CD4-positive, alpha-beta T cell treated with Interleukin-4 for 4 hours (primary cell): ENCODE measurements around the gene PPP1R18.
"Not testable (repeated sequence)": the region's sequence is repeated elsewhere in the genome, so short reads cannot be mapped to it uniquely, and the experiment has no call there.

Experiments
- DNase-seq: peaks from one replicate; pipeline ENCODE4 v3.0.0-alpha.2; 2020

Gene PPP1R18

DNA sequence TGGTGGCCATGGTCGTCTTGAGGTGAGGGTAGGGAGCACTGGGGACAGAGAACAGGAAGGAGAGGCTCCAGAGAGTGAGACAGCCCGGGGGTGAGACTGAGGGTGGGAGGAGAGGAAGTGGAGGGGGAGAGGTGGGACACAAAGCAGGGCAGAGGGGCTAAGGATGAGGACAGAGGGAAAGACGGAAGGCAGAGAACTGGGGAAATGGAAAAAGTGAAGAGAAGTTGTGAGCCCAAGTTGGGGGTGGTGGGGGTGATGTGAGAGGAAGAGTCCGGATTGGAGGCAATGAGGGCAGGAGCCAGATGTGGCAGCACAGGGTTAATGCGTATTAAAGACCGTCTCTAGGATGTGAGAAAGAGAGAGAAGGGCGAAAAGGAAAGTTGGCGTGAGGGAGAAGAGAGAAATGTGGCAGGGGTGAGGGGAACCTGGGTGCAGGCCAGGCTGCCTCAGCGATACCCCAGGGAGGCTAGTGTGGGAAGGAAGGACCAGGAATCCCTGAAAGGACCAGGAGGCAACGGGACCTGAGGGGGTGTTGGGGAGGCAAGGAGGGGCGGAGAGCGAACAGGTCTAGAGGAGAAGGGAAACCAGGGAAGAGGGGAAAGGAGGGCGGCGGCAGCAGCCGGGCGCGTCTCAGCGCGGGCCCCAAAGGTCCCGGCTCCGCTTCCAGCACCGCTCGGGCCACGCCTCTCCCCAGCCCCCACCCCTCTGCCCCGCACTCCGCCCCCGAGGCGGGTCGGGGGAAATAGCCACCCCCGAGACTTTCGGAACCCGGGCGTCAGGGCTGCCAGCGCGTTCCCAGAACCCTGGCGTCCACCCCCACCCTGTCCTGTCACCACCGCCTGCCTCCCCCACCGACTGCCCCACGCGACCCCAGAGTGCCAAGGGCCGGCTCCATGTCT lies at the start of gene PPP1R18:
TSS of gene PPP1R18 (minus strand) at position 637 of the 899 bp plus-strand sequence. CDS start at position 10, 627 bp downstream.
- peak; percentile 74 for DNase-seq

DNA sequence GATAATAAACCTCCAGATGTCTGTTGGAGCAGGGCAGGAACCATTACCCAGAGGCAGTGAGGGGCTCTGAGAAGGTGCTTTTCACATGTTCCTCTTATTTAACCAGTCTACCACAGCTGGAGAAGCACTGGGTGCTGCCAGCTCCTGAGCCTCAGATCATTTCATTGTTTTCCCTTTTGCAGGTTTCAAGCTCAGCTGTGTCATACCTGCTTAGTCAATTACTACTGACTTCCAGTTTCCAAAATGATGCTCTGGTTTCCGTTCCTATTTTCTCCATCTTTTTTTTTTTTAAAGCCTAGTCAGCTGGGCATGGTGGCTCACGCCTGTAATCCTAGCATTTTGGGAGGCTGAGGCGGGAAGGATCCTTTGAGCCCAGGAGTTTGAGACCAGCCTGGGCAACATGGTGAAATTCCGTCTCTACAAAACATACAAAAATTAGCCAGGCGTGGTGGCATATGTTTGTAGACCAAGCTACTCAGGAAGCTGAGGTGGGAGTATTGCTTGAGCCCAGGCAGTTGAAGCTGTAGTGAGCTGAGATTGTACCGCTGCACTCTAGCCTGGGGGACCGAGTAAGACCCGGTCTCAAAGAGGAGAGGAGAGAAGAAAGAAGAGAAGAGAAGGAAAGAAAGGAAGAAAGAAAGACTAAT lies 49.3 kb upstream of the PPP1R18 start:
- no peak for DNase-seq

GRCh38 chr6:30732237-30732943 lies 45.9 kb upstream of the PPP1R18 start:
- DNase-seq: no peak

DNA sequence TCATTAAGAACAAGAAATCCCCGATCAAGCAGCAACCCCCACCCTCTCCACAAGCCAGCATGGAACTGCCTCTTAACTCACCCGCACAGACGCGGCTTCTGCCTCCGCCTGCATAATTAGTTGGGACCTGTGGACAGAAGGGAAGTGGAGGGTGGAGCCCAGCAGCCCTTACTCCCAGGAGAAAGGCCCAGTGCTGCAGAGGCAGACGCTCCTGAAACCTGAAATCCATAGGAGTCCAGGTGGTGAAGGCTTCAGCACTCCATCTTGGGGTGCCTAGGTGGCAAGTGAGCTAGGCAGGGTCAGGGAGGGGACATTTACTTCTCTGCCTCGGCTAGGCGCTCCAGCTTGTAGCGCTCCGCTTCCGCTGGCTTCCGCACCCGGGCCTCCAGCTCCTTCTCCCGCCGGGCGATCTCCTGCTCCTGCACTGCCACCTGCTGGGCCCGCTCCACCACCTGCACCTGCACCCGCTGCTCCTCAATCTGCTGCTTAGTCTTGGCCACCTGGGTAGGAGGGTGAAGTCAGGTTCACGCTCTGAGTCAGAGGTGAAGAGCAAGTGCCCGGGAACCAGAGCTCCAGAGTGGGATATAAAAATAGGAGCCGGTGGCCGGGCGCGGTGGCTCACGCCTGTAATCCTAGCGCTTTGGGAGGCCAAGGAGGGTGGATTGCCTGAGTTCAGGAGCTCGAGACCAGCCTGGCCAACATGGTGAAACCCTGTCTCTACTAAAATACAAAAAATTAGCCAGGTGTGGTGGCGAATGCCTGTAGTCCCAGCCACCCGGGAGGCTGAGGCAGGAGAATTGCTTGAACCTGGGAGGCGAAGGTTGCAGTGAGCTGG lies 44.4 kb upstream of the PPP1R18 start:
- DNase-seq: peak; percentile 84

DNA sequence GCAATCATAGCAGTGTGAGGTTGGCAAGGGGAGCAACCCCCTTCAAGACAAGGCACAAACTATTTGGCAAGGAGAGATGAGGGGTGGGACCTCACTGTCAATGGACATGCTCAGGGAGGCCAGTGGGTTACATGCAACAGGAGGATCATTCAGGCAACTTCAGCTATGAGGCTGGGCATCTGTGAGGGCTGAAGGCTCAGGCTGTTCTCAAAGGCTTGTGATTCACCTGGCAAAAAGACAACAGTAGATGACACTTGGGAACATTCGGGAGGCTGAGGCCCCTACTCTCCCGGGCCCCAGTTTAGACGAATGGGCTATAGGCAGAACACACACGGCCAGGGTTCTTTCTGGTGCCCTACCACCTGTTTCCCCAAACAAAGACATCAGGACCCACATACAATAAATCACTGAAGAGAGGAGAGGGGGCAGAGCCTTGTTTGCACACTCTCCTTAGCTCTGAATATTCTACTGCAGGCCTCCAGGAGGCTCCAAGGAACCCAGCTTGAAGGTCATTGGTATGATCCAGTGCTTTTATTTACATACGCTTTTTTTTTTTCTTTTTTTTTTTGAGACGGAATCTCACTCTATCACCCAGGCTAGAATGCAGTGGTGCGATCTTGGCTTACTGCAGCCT lies 41.6 kb upstream of the PPP1R18 start:
- DNase-seq: no peak

- no peak for DNase-seq
Measured at GRCh38 chr6:30726506-30727413, 40.3 kb upstream of the PPP1R18 start.

- DNase-seq: no peak
Measured at GRCh38 chr6:30725713-30726505, 39.5 kb upstream of the PPP1R18 start.

- no peak for DNase-seq
Measured at GRCh38 chr6:30724906-30725667, 38.6 kb upstream of the PPP1R18 start.

- DNase-seq: not testable (repeated sequence)
Measured at GRCh38 chr6:30723843-30724741, 37.6 kb upstream of the PPP1R18 start.

DNA sequence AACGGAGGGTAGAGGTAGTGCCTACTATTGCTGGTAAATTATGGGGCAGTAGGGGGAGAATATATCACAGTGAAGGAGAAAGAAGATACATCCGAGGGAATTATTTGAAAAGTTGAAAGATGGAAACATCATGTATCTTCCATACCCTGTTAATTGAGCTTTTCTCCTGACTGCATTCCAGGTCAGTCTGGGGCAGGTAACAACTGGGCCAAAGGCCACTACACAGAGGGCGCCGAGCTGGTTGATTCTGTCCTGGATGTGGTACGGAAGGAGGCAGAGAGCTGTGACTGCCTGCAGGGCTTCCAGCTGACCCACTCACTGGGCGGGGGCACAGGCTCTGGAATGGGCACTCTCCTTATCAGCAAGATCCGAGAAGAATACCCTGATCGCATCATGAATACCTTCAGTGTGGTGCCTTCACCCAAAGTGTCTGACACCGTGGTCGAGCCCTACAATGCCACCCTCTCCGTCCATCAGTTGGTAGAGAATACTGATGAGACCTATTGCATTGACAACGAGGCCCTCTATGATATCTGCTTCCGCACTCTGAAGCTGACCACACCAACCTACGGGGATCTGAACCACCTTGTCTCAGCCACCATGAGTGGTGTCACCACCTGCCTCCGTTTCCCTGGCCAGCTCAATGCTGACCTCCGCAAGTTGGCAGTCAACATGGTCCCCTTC lies 36.9 kb upstream of the PPP1R18 start:
- not testable (repeated sequence) for DNase-seq

DNA sequence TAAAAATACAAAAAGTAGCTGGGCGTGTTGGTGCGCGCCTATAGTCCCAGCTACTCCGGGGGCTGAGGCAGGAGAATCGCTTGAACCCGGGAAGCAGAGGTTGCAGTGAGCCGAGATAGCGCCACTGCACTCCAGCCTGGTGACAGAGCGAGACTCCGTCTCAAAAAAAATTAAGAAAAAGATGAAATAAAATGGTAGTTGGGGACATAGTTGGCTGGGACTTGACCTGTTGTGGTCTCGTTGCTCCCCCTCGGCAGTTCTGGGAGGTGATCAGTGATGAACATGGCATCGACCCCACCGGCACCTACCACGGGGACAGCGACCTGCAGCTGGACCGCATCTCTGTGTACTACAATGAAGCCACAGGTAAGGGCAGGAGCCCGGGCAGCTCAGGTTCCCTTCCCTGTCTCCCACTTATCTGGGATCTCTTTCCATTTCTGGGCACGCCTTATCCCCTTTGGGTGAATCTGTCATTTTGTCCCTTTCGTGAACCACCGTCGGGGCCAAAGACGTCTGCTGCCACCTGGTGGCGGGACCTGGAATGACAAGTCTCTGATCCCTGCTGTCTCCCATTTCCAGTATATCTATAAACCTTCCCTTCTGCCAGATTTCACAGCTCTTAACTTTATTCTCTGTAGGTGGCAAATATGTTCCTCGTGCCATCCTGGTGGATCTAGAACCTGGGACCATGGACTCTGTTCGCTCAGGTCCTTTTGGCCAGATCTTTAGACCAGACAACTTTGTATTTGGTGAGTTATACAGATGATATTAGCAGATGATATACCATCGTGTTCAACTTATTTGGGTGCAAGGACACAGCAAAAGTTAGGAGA lies 36.1 kb upstream of the PPP1R18 start:
- DNase-seq: peak; percentile 77

- DNase-seq: not testable (repeated sequence)
Measured at GRCh38 chr6:30722025-30722279, 35.5 kb upstream of the PPP1R18 start.

DNA sequence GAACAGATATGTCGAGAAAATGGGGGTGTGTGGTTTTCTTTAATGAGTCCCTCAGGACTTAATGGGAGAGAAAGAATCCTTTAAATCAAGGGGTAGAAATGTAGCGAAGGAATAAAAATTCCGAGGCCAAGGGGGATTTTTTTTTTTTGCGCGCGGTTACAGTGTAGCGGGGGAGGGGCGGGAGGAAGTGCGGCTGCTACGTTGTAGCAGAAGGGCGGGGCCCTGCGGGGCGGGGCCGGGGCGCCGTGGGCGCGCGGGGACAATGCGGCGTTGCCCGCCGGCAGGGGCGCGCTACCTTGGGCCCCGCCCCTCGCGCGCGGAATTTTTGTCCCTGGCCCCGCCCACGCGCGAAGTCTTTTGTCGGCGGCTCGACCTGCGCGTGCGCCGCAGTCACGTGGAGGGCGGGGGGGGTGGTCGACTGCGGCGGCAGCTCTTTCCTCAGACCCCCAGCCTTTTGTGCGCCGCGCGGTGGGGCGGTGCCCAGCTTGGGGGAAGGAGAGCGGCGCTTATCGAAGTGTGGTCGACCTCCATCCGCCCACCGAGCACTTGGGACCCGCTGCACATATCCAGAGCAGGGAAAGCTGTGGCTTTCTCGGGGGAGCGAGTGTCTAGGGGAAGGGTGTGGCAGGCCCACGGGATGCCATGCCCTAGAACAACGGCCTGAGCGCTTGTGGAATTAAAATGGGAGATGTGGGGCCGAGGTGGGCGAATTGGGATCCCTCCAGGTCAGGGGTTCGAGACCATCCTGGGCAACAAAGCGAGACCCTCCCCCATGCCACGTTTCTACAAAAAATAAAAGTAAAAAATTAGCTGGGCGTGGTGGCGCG lies 35.0 kb upstream of the PPP1R18 start:
- peak; percentile 92 for DNase-seq

- DNase-seq: peak; percentile 34
Measured at GRCh38 chr6:30720738-30721197, 34.3 kb upstream of the PPP1R18 start.

- peak; percentile 97 for DNase-seq
Measured at GRCh38 chr6:30719791-30720737, 33.6 kb upstream of the PPP1R18 start, which contains the start of gene TUBB. TSS of gene TUBB (plus strand) at chr6:30720352. CDS start at chr6:30720507, 155 bp downstream.
